SU-DHL-6 (cell line): Measurements from ENCODE around the gene CHCHD3.

Experiments used
- H2AFZ ChIP-seq: fragments of 200-600 bp; sonication (generic); 2 replicates; pipeline ENCODE4 v1.6.1; 2014; ENCODE audit warnings: low read depth, mild to moderate bottlenecking, moderate library complexity, mixed read lengths, antibody characterized with exemption, low read length; ENCODE audit not compliant: severe bottlenecking
- H3F3A ChIP-seq: fragments of 200-600 bp; shearing (Covaris generic); 2 replicates; pipeline ENCODE4 v1.6.0; 2016; ENCODE audit warnings: antibody characterized with exemption, mild to moderate bottlenecking; ENCODE audit not compliant: insufficient read depth
- H3K27ac ChIP-seq: fragments of 200-600 bp; sonication (generic); 2 replicates; pipeline ENCODE4 v1.5.1; 2016; ENCODE audit warnings: low read depth, mild to moderate bottlenecking, low read length, moderate library complexity, mixed read lengths
- H3K27me3 ChIP-seq: fragments of 200-600 bp; sonication (generic), shearing (Covaris generic); 2 replicates; pipeline ENCODE4 v1.6.0; 2014; ENCODE audit warnings: mild to moderate bottlenecking, low read length
- H3K36me3 ChIP-seq: fragments of 200-600 bp; sonication (generic); 2 replicates; pipeline ENCODE4 v1.6.1; 2014; ENCODE audit warnings: mild to moderate bottlenecking, low read length, mixed read lengths
- H3K4me2 ChIP-seq: fragments of 300-600, 200-600 bp; shearing (Covaris generic), sonication (generic); 2 replicates; pipeline ENCODE4 v1.6.0; 2014; ENCODE audit warnings: low read length, low read depth, mild to moderate bottlenecking; ENCODE audit not compliant: poor library complexity, severe bottlenecking
- H3K4me3 ChIP-seq: fragments of 200-600 bp; sonication (generic); 2 replicates; pipeline ENCODE4 v1.5.1; 2014; ENCODE audit warnings: antibody characterized with exemption, low read length, mild to moderate bottlenecking, mixed read lengths; ENCODE audit not compliant: insufficient read depth, poor library complexity, severe bottlenecking
- H3K79me2 ChIP-seq: fragments of 200-600 bp; sonication (generic); 2 replicates; pipeline ENCODE4 v1.6.1; 2014; ENCODE audit warnings: mild to moderate bottlenecking, low read length, moderate library complexity; ENCODE audit not compliant: insufficient read depth
- H3K9ac ChIP-seq: fragments of 200-600 bp; sonication (generic); 2 replicates; pipeline ENCODE4 v1.7.0; 2014; ENCODE audit warnings: mild to moderate bottlenecking, low read length
- H3K9me2 ChIP-seq: fragments of 200-600 bp; sonication (generic); replicated peaks from 2 replicates; pipeline ENCODE4 v1.6.1; 2014; ENCODE audit warnings: low read length; ENCODE audit not compliant: insufficient read depth
- H3K9me3 ChIP-seq: fragments of 200-600 bp; sonication (generic); 2 replicates; pipeline ENCODE4 v1.6.1; 2014; ENCODE audit warnings: low read length, mixed read lengths; ENCODE audit not compliant: insufficient read depth
- H4K20me1 ChIP-seq: fragments of 200-600 bp; sonication (generic); 2 replicates; pipeline ENCODE4 v1.6.1; 2014; ENCODE audit warnings: low read depth, mild to moderate bottlenecking, antibody characterized with exemption, low read length, moderate library complexity, mixed read lengths
- EZH2phosphoT487 ChIP-seq: fragments of 200-600 bp; sonication (generic), shearing (Covaris generic); conservative IDR thresholded peaks from 2 replicates; pipeline ENCODE4 v1.6.1; 2018; ENCODE audit warnings: mild to moderate bottlenecking, antibody characterized with exemption, low read length, moderate library complexity, mixed read lengths
- TF ChIP-seq, protein P1 (sequence below): fragments of 200-600 bp; sonication (generic); IDR thresholded peaks from one replicate; pipeline ENCODE4 v1.5.1; 2017; ENCODE audit warnings: antibody characterized with exemption, mild to moderate bottlenecking, low read length, moderate library complexity; ENCODE audit not compliant: insufficient read depth, poor library complexity, severe bottlenecking

The CHCHD3 gene

DNA sequence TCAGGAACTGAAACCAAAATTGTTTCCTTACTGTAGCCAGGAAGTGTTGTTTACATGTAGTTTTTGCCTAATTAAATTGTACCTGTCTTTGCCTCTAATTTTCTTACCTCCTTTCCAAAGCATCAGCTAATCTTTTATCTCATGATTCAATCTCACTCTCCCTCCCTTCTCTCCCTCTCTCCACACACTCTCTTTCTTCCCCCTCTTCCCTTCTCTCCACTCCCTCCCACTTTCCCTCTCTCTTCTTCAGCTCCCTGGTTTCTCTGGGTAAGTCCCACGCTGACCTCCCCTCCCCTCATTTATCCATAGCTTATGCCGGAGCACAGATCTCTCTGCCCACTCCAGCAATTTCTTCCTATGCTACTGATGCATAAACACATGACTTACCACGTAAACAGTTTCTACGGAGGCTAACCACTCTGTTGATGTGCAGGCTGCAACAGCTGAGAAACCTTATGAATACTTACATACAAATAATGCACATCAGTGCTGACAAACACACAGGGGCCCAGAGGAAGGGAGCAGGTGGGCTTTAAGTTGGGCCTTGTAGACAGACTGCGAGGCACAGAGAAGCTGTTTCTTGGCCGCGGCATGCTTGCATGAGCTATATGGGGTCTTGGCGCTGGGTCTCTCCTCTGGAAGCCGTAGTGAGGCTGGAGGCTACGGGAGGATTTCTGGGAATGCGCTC lies 331.2 kb downstream of the CHCHD3 start:
- Histone ChIP-seq H3K79me2 (no peaks in the 10 kb centered on the region), H3K27me3 (no peaks in the 10 kb centered on the region), H3K4me3 (no peak overlapping the region), H3K9me2 (no peaks in the 10 kb centered on the region), H3K9ac (no peak overlapping the region), H2AFZ (peak overlapping the region; percentile 37), H3F3A (no peaks in the 10 kb centered on the region), H4K20me1 (no peaks in the 10 kb centered on the region), H3K9me3 (no peaks in the 10 kb centered on the region), H3K27ac (no peak overlapping the region), H3K36me3 (no peaks in the 10 kb centered on the region), H3K4me2 (peak overlapping the region; percentile 49)
- TF ChIP-seq, protein P1, sequence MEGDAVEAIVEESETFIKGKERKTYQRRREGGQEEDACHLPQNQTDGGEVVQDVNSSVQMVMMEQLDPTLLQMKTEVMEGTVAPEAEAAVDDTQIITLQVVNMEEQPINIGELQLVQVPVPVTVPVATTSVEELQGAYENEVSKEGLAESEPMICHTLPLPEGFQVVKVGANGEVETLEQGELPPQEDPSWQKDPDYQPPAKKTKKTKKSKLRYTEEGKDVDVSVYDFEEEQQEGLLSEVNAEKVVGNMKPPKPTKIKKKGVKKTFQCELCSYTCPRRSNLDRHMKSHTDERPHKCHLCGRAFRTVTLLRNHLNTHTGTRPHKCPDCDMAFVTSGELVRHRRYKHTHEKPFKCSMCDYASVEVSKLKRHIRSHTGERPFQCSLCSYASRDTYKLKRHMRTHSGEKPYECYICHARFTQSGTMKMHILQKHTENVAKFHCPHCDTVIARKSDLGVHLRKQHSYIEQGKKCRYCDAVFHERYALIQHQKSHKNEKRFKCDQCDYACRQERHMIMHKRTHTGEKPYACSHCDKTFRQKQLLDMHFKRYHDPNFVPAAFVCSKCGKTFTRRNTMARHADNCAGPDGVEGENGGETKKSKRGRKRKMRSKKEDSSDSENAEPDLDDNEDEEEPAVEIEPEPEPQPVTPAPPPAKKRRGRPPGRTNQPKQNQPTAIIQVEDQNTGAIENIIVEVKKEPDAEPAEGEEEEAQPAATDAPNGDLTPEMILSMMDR = no peak
- no peak for TF ChIP-seq EZH2phosphoT487

DNA sequence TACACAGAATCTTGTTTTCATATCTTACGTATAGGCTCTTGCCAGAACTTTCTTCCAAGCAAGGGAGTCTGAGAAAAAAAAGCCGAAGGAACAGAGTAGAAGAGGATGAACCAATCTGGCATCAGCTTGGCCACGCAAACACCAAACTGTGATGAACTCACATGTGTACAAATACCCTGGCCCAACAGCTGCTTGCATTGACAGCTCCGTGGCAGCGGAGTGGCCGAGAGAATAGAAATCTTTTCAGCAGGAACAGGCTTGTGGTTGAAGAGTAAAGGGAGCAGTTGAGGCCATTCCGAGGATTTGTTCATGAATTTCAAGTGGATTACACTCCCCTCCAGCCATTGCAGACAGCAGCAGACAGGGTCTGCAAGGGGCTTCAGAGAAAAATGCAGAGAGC lies 331.8 kb downstream of the CHCHD3 start:
- Histone ChIP-seq H3K36me3 (no peaks in the 10 kb centered on the region), H3K9me2 (no peaks in the 10 kb centered on the region), H3K9me3 (no peaks in the 10 kb centered on the region; the same call in 1 of the 2 replicates), H3K27me3 (no peaks in the 10 kb centered on the region), H4K20me1 (no peaks in the 10 kb centered on the region), H3K79me2 (no peaks in the 10 kb centered on the region), H3K9ac (no peak overlapping the region), H3F3A (no peaks in the 10 kb centered on the region), H3K4me2 (peak overlapping the region; percentile 49), H2AFZ (peak overlapping the region; percentile 37), H3K27ac (no peak overlapping the region), H3K4me3 (no peak overlapping the region)
- TF ChIP-seq, protein P1 = no peak
- no peak for TF ChIP-seq EZH2phosphoT487

DNA sequence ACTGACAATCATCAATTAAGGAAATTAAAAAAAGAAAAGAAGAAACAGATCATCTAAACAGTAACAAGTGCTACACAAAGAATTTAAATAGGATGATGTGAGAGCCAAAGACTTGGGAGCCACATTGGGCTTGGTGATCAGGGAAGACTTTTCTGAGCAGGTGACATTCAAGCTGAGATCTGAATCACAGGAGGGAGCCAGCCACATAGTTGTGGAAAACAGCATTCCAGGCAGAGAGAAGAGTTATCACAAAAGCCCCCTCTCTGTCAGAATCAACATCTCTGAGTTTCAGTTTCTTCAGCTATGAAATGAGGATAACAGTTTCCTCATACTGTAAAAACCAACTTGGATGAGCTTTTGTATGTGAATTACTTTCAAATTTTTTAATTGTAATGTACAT lies 336.4 kb downstream of the CHCHD3 start:
- no peaks in the 10 kb centered on the region for H3F3A ChIP-seq
- no peaks in the 10 kb centered on the region for H3K79me2 ChIP-seq
- H3K27me3 ChIP-seq = no peaks in the 10 kb centered on the region
- TF ChIP-seq, protein P1 = no peak
- TF ChIP-seq EZH2phosphoT487 = no peak
- H3K9me2 ChIP-seq = no peaks in the 10 kb centered on the region
- no peak overlapping the region for H3K27ac ChIP-seq
- H4K20me1 ChIP-seq = no peaks in the 10 kb centered on the region
- H3K4me3 ChIP-seq = no peak overlapping the region
- no peaks in the 10 kb centered on the region; the same call in 1 of the 2 replicates for H3K9me3 ChIP-seq
- H3K4me2 ChIP-seq = no peak overlapping the region
- H2AFZ ChIP-seq = no peak overlapping the region
- H3K9ac ChIP-seq = no peak overlapping the region
- H3K36me3 ChIP-seq = no peaks in the 10 kb centered on the region
